GM23338 (cell line): Measurements from ENCODE around the gene PAEP.

Experiments used
- CREB1 ChIP-seq: fragments of 250-450 bp; sonication (Bioruptor Pico); IDR thresholded peaks from 2 replicates; pipeline ENCODE4 v1.5.0; 2020; ENCODE audit warnings: low read depth, mild to moderate bottlenecking, moderate library complexity
- EZH2 ChIP-seq: fragments of 200-600 bp; sonication (generic); IDR thresholded peaks from one replicate; pipeline ENCODE4 v1.8.0; 2017; ENCODE audit warnings: antibody characterized with exemption, mild to moderate bottlenecking, low read depth; ENCODE audit not compliant: unreplicated experiment
- EZH2phosphoT487 ChIP-seq: fragments of 200-600 bp; sonication (generic); IDR thresholded peaks from one replicate; pipeline ENCODE4 v1.8.1; 2018; ENCODE audit warnings: antibody characterized with exemption; ENCODE audit not compliant: unreplicated experiment
- JUNB ChIP-seq: IDR thresholded peaks from one replicate; pipeline ENCODE4 v1.6.1; 2016; ENCODE audit warnings: antibody characterized with exemption; ENCODE audit not compliant: unreplicated experiment
- NANOG ChIP-seq: IDR thresholded peaks from 2 replicates; pipeline ENCODE4 v1.6.1; 2016; ENCODE audit warnings: antibody characterized with exemption, borderline replicate concordance
- POLR2AphosphoS5 ChIP-seq: IDR thresholded peaks from 2 replicates; pipeline ENCODE4 v1.6.1; 2016; ENCODE audit warnings: antibody characterized with exemption, low read depth
- STAT1 ChIP-seq: IDR thresholded peaks from one replicate; pipeline ENCODE4 v1.6.1; 2016; ENCODE audit warnings: antibody characterized with exemption; ENCODE audit not compliant: unreplicated experiment
- ZNF114 ChIP-seq: fragments of 250-450 bp; sonication (Bioruptor Pico); IDR thresholded peaks from 2 replicates; pipeline ENCODE4 v1.5.0; 2020; ENCODE audit warnings: mild to moderate bottlenecking, moderate library complexity
- ZNF331 ChIP-seq: fragments of 250-450 bp; sonication (Bioruptor Pico); IDR thresholded peaks from 2 replicates; pipeline ENCODE4 v1.5.0; 2020; ENCODE audit warnings: low read depth, mild to moderate bottlenecking, moderate library complexity
- TF ChIP-seq, protein P1 (sequence below), 2 experiments: fragments of 200-600 bp in 1 of 2; sonication (generic) in 1 of 2; conservative IDR thresholded peaks; 2 replicates each; pipeline versions ENCODE4 v1.5.1 to v1.6.1; 2016 to 2017; ENCODE audit warnings: antibody characterized with exemption in 2 of 2, low read depth in 2 of 2, mild to moderate bottlenecking in 2 of 2, moderate library complexity in 1 of 2
- TF ChIP-seq, protein P2 (sequence below): IDR thresholded peaks from one replicate; pipeline ENCODE4 v1.6.1; 2018; ENCODE audit warnings: antibody characterized with exemption; ENCODE audit not compliant: unreplicated experiment
- TF ChIP-seq, protein P3 (sequence below): IDR thresholded peaks from 2 replicates; pipeline ENCODE4 v1.6.1; 2016; ENCODE audit warnings: antibody characterized with exemption
- TF ChIP-seq, protein P4 (sequence below): fragments of 250-450 bp; sonication (Bioruptor Pico); IDR thresholded peaks from 2 replicates; pipeline ENCODE4 v1.5.0; 2020; ENCODE audit warnings: mild to moderate bottlenecking, moderate library complexity

DNA sequence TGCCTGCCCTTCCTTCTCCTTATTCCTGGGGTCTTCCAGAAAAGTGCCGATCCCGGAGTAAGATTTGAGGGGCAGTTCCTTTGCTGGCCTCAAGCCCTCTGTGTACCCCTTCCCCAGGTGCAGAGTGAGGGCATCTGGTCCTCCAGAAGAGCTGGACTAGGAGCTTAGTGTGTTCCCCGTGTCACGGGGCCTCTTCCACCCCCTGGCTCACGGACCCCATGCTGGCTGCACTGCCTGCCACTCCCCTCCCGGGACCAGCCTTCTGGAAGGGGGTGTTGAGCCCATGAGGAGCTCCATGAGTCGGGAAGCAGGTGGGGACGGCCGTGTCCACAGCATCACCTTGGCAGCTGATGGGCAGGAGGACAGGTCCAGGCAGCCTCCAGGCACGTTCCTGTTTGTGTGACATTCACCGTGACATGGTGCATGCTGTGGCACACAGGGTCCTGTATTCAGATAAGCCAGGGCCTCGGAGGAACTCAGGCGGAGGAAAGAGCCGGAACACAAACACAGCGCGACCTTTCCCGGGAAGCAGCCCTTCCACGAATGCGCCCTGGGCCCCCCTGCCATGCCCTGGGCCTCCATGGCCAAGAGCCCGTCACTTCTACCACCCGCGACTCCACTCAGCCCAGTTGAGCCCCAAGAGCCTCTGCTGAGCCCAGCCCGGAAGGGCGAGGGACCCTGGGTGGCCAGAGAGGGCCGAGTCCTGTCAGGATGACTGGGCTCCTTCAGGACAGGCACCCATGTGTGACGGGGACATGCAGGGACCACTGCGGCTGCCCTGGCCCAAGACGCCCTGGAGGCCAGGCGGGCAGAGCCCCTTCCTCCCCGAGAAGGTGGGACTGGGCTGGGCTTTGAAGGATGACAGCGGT, 46.2 kb upstream of the PAEP start:
- TF ChIP-seq ZNF331 (no peak), EZH2phosphoT487 (no peak), POLR2AphosphoS5 (no peak), EZH2 (no peak), JUNB (no peak), STAT1 (no peak), CREB1 (no peak), NANOG (no peak), ZNF114 (CRISPR knock-in tag) (no peak)
- TF ChIP-seq, protein P1, sequence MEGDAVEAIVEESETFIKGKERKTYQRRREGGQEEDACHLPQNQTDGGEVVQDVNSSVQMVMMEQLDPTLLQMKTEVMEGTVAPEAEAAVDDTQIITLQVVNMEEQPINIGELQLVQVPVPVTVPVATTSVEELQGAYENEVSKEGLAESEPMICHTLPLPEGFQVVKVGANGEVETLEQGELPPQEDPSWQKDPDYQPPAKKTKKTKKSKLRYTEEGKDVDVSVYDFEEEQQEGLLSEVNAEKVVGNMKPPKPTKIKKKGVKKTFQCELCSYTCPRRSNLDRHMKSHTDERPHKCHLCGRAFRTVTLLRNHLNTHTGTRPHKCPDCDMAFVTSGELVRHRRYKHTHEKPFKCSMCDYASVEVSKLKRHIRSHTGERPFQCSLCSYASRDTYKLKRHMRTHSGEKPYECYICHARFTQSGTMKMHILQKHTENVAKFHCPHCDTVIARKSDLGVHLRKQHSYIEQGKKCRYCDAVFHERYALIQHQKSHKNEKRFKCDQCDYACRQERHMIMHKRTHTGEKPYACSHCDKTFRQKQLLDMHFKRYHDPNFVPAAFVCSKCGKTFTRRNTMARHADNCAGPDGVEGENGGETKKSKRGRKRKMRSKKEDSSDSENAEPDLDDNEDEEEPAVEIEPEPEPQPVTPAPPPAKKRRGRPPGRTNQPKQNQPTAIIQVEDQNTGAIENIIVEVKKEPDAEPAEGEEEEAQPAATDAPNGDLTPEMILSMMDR (conservative IDR thresholded peaks at IDR 0.05; ENCODE audit: low read depth in 2 of 2): no peak
- TF ChIP-seq, protein P2, sequence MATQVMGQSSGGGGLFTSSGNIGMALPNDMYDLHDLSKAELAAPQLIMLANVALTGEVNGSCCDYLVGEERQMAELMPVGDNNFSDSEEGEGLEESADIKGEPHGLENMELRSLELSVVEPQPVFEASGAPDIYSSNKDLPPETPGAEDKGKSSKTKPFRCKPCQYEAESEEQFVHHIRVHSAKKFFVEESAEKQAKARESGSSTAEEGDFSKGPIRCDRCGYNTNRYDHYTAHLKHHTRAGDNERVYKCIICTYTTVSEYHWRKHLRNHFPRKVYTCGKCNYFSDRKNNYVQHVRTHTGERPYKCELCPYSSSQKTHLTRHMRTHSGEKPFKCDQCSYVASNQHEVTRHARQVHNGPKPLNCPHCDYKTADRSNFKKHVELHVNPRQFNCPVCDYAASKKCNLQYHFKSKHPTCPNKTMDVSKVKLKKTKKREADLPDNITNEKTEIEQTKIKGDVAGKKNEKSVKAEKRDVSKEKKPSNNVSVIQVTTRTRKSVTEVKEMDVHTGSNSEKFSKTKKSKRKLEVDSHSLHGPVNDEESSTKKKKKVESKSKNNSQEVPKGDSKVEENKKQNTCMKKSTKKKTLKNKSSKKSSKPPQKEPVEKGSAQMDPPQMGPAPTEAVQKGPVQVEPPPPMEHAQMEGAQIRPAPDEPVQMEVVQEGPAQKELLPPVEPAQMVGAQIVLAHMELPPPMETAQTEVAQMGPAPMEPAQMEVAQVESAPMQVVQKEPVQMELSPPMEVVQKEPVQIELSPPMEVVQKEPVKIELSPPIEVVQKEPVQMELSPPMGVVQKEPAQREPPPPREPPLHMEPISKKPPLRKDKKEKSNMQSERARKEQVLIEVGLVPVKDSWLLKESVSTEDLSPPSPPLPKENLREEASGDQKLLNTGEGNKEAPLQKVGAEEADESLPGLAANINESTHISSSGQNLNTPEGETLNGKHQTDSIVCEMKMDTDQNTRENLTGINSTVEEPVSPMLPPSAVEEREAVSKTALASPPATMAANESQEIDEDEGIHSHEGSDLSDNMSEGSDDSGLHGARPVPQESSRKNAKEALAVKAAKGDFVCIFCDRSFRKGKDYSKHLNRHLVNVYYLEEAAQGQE: no peak
- TF ChIP-seq, protein P3, sequence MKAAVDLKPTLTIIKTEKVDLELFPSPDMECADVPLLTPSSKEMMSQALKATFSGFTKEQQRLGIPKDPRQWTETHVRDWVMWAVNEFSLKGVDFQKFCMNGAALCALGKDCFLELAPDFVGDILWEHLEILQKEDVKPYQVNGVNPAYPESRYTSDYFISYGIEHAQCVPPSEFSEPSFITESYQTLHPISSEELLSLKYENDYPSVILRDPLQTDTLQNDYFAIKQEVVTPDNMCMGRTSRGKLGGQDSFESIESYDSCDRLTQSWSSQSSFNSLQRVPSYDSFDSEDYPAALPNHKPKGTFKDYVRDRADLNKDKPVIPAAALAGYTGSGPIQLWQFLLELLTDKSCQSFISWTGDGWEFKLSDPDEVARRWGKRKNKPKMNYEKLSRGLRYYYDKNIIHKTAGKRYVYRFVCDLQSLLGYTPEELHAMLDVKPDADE: no peak
- TF ChIP-seq, protein P4, sequence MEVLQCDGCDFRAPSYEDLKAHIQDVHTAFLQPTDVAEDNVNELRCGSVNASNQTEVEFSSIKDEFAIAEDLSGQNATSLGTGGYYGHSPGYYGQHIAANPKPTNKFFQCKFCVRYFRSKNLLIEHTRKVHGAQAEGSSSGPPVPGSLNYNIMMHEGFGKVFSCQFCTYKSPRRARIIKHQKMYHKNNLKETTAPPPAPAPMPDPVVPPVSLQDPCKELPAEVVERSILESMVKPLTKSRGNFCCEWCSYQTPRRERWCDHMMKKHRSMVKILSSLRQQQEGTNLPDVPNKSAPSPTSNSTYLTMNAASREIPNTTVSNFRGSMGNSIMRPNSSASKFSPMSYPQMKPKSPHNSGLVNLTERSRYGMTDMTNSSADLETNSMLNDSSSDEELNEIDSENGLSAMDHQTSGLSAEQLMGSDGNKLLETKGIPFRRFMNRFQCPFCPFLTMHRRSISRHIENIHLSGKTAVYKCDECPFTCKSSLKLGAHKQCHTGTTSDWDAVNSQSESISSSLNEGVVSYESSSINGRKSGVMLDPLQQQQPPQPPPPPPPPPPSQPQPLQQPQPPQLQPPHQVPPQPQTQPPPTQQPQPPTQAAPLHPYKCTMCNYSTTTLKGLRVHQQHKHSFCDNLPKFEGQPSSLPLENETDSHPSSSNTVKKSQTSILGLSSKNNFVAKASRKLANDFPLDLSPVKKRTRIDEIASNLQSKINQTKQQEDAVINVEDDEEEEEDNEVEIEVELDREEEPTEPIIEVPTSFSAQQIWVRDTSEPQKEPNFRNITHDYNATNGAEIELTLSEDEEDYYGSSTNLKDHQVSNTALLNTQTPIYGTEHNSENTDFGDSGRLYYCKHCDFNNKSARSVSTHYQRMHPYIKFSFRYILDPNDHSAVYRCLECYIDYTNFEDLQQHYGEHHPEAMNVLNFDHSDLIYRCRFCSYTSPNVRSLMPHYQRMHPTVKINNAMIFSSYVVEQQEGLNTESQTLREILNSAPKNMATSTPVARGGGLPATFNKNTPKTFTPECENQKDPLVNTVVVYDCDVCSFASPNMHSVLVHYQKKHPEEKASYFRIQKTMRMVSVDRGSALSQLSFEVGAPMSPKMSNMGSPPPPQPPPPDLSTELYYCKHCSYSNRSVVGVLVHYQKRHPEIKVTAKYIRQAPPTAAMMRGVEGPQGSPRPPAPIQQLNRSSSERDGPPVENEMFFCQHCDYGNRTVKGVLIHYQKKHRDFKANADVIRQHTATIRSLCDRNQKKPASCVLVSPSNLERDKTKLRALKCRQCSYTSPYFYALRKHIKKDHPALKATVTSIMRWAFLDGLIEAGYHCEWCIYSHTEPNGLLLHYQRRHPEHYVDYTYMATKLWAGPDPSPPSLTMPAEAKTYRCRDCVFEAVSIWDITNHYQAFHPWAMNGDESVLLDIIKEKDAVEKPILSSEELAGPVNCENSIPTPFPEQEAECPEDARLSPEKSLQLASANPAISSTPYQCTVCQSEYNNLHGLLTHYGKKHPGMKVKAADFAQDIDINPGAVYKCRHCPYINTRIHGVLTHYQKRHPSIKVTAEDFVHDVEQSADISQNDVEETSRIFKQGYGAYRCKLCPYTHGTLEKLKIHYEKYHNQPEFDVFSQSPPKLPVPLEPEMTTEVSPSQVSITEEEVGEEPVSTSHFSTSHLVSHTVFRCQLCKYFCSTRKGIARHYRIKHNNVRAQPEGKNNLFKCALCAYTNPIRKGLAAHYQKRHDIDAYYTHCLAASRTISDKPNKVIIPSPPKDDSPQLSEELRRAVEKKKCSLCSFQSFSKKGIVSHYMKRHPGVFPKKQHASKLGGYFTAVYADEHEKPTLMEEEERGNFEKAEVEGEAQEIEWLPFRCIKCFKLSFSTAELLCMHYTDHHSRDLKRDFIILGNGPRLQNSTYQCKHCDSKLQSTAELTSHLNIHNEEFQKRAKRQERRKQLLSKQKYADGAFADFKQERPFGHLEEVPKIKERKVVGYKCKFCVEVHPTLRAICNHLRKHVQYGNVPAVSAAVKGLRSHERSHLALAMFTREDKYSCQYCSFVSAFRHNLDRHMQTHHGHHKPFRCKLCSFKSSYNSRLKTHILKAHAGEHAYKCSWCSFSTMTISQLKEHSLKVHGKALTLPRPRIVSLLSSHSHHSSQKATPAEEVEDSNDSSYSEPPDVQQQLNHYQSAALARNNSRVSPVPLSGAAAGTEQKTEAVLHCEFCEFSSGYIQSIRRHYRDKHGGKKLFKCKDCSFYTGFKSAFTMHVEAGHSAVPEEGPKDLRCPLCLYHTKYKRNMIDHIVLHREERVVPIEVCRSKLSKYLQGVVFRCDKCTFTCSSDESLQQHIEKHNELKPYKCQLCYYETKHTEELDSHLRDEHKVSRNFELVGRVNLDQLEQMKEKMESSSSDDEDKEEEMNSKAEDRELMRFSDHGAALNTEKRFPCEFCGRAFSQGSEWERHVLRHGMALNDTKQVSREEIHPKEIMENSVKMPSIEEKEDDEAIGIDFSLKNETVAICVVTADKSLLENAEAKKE (CRISPR knock-in tag): no peak
